Suppressor macrophage treated with lipopolysaccharide for 1 hour (primary cell): ENCODE data around the gene MRPS5.

Experiments
- DNase-seq, 3 donors: peaks; one replicate each; pipeline ENCODE4 v3.0.0-alpha.2; 2020 to 2022

The MRPS5 gene

DNA sequence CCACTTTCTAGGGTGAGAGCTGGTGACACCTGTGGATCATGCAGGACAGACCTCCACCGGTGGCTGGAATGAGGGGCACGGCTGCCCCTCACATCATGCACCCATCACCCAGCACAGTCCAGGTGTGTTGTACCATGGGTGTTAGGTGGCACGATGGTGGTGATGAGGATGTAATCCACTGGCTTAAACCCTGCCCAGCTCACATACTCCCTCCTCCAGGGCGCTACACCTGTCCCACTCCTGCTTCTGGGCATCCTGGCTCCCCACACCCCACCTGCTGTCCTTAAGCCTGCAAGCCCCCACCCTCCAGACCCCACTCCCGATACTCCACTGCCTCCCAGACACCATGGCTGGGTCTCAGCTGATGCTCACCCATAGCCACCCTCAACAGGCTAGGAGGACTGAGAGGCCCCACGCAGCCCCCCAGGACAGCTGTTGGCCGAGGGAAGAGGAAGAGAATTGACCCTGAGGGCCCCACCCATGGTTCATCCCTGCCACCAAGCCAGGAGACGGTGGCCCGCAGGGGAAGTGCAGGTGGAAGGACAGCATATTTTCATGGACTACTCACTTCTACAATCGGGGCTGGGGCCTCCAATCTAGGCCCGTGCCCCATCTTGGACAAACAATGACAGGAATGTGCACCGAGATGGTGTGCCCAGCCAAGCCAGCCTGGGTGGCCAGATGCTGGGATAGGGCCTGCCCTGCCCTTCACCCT is 61.8 kb downstream of the MRPS5 start:
- no peak for DNase-seq

DNA sequence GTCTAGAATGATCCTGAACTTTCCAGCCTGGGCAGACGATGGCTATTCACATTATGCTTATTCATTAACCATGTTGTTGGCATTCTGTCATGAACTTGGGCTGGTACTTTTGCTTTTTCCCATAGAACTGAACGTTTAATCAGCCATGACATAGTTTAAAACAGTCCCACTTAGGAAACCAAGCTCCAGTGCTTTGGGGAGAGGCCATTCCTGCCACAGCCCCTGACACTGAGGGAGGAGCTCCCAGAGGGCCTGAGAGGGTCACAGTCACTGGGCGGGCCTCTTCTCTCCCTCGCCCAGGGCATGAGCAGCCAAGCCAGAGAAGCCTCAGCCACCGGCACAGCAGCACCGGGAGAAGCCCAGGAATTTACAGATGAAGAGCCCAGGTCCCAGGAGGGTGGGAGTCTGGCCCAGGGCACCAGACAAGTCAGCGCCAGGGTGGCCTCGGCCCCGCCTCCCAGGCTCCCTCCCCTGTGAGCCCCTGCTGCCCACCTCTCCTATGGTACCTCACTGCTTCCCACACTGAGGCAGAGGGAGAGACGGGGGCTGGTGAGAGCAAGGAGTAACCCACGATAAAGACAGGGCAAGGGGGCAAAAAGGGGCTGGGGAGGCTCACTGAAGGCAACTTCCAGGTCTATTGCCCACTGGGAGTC is 62.5 kb downstream of the MRPS5 start:
- no peak for DNase-seq

DNA sequence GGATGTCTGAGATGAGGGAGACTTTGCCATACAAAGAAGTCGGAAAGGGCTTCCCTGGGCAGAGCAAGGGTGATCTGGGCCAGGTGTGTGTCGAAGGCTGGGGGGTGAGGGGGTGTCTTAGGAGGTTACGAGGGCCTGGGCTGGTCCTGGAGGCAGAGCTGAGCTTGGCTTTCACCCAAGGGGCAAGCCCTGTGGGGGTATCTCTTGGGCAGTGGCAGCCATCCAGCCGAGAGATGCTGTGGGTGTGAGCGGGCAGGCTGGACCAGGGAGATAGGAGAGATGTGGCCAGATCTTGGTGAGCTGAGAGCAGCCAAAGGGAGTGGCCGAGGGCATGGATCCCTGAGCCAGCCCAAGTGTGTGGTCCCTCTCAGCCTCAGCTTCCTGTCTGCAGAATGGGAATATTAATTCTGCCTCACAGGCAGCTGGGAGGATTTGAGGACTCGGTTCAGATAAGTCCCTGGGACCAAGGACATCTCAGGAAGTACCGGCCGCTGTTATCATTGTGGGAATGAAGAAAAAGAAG is 63.1 kb downstream of the MRPS5 start:
- no peak for DNase-seq

DNA sequence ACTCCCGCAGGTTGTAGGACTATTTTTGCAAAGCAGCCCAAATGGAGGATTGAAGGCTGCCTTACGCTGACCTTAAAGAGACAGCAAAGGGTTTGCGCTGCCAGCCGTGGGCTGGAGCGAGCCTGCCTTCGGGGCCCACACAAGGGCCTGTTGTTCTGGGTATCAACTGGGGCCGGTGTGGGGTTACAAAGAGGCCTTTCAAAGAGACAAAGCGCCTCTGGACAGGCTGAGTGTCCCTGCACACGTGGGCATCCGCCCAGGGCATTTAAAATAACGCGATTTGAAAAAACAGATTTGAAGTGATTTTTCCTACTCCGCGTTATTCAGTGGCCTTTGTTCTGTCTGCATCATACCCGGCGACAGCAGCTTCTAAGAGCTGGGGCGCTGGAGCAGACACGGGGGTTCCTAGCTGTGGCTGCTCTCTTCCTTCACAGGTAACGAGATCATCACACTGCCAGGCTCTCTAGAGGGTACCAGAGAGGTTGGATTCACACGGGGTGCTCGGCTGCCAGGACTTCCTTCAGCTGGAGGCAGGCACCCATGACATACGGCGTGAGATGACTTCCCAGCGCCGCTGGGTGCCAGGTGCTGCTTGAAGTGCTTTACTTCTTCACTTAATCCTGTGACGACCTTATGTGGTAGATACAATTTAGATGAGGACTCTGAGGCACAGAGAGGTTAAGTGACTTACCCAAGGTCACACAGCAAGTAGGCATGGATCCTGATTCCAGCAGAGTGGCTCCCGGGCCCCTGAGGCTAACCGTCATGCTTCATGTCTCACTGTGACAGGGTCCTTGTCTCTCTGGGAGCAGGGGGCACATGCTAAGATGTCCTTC is 63.9 kb downstream of the MRPS5 start:
- DNase-seq = no peak

GRCh38 chr2:95056461-95057459 is 64.8 kb downstream of the MRPS5 start:
- no peak for DNase-seq

- no peak for DNase-seq
Measured at GRCh38 chr2:95056044-95056443, 65.6 kb downstream of the MRPS5 start.

DNA sequence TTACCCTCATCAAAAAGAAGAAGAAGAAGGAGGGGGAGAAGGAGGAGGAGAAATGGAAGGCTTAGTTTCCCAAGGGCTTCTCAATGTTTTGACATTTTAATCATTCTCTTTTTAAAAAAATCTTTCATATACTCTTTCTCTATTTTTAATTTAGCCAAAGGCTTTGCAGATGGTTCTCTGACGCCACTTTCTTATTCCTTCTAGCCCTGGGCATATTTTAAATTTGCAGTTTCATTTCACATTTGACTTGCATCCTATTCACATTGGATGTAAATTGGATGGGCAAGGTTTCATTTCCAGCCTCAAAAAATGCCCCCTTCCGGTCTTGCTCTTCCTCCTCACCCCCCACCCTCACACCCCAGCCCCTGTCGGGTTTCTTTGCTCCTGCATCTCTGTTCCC is 66.3 kb downstream of the MRPS5 start:
- DNase-seq = no peak

- no peak for DNase-seq
Measured at GRCh38 chr2:95054016-95054415, 67.6 kb downstream of the MRPS5 start.

- no peak for DNase-seq
Measured at GRCh38 chr2:95053543-95053942, 68.1 kb downstream of the MRPS5 start.

GRCh38 chr2:95052804-95053479 is 68.7 kb downstream of the MRPS5 start:
- DNase-seq = no peak

- no peak for DNase-seq
Measured at GRCh38 chr2:95052307-95052706, 69.3 kb downstream of the MRPS5 start.

- DNase-seq = no peak
Measured at GRCh38 chr2:95051626-95052025, 70.0 kb downstream of the MRPS5 start.

GRCh38 chr2:95050385-95051300 is 71.0 kb downstream of the MRPS5 start:
- no peak for DNase-seq

- no peak for DNase-seq
Measured at GRCh38 chr2:95049961-95050360, 71.6 kb downstream of the MRPS5 start.

- no peak for DNase-seq
Measured at GRCh38 chr2:95049683-95049955, 72.0 kb downstream of the MRPS5 start.

GRCh38 chr2:95048825-95049682 is 72.6 kb downstream of the MRPS5 start:
- DNase-seq = no peak

GRCh38 chr2:95047629-95048510 is 73.7 kb downstream of the MRPS5 start:
- DNase-seq = no peak

GRCh38 chr2:95046371-95047112 is 75.1 kb downstream of the MRPS5 start:
- DNase-seq = no peak
